GM21717 (cell line): ENCODE results near the gene DUSP11.
"Not testable (repeated sequence)": the region's sequence is repeated elsewhere in the genome, so short reads cannot be mapped to it uniquely, and the experiment has no call there.

Source experiments
- ATAC-seq: cut with Tn5 transposase; IDR thresholded peaks from one replicate; pipeline ENCODE4 v1.9.1; 2021; ENCODE audit warnings: mild to moderate bottlenecking, moderate library complexity; ENCODE audit not compliant: unreplicated experiment

DUSP11 gene

DNA sequence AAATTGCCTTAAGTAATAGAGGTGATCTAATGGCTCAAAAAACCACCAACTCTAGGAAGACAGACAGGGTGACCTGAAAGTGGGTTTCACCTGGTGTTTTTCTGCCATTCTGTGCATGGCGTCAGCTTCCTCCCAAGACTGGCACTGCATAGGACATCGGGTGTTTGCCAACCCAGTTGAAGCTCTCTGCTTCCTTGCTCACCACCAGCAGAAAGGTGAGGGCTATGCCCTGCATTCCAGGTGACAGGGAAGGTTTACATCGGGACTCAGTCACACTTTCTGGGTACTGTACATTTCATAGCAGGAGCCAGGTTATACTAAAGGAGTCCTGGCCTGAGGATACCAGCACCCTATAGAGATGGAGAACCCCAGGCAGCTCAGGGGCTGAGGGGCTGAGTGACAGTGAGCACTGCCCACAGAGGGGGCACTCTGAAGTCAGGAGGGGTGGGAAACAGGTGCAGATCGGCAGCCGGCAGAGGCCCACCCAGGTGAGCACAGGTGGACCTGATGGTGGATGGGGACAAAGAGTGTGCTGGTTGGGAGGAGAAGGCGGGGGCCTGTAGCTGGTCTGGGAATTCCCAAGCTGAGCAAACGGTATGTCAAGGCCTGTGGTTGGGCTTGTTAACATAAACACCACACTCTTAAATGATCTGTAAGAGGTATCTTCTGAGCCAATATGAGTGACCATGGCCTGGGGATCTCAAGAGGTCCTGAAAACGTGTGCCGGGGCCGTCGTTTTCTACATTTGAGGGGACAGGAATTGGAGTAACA lies 60.9 kb downstream of the DUSP11 start:
- ATAC-seq, result no peak

- no peak for ATAC-seq
Measured at GRCh38 chr2:73718421-73718820, 61.5 kb downstream of the DUSP11 start.

- not testable (repeated sequence) for ATAC-seq
Measured at GRCh38 chr2:73717695-73718094, 62.2 kb downstream of the DUSP11 start.

DNA sequence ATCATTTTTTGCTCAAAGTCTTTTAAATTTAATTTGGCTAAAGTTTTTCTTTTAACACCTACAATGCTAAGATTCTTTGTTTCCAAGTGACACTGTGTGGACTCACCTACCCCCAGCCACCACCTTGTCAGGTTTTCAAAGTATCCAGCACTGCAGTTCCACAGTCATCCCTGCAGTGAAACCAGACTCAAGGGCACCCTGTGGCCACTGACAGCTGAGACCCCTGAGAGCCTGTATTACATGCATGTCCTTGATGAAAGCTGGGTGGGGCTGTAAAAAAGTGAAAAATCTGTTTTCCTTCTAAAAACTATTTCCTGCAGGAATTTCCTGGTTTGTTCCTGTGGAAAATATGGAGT lies 62.7 kb downstream of the DUSP11 start:
- ATAC-seq, result no peak

- ATAC-seq, result no peak
Measured at GRCh38 chr2:73716543-73717250, 63.2 kb downstream of the DUSP11 start.

DNA sequence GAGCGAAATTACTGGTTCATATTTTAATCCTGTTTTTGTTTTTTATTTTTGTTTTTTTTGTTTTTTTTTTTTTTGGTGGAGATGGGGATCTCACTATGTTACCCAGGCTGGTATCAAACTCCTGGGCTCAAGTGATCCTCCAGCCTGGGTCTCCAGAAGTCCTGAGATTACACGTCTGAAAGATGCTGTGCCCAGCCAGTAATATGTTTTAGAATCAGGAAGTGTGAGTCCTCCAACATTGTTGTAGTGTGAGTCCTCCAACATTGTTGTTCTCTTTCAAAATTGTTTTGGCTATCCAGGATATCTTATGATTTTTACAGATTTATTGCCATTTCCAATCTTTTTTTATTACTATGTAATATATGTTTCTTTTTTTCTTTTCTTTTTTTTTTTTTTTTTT lies 65.8 kb downstream of the DUSP11 start:
- ATAC-seq, result no peak
